OCI-LY1 (cell line): Measurements from ENCODE around the gene MYO16.
"Not testable (repeated sequence)": the region's sequence is repeated elsewhere in the genome, so short reads cannot be mapped to it uniquely, and the experiment has no call there.

Source experiments
- H2AFZ ChIP-seq: fragments of 200-600 bp; sonication (generic), shearing (Covaris generic); 2 replicates; pipeline ENCODE4 v1.6.0; 2014; ENCODE audit warnings: antibody characterized with exemption, mild to moderate bottlenecking, low read length
- H3F3A ChIP-seq: fragments of 200-600 bp; sonication (generic), shearing (Covaris generic); 2 replicates; pipeline ENCODE4 v1.6.0; 2014; ENCODE audit warnings: mild to moderate bottlenecking, antibody characterized with exemption, low read length, moderate library complexity; ENCODE audit not compliant: insufficient read depth
- H3K27ac ChIP-seq: fragments of 200-600 bp; sonication (generic); 2 replicates; pipeline ENCODE4 v1.5.1; 2014; ENCODE audit warnings: low read length, mixed run types, mild to moderate bottlenecking, low read depth; ENCODE audit not compliant: poor library complexity, severe bottlenecking
- H3K27me3 ChIP-seq: fragments of 200-600 bp; sonication (generic); 2 replicates; pipeline ENCODE4 v1.6.0; 2014; ENCODE audit warnings: antibody characterized with exemption, mild to moderate bottlenecking, low read length, moderate library complexity; ENCODE audit not compliant: insufficient read depth
- H3K36me3 ChIP-seq: fragments of 200-600 bp; sonication (generic); 2 replicates; pipeline ENCODE4 v1.6.1; 2014; ENCODE audit warnings: mild to moderate bottlenecking, antibody characterized with exemption, low read length, moderate library complexity, mixed read lengths; ENCODE audit not compliant: insufficient read depth
- H3K4me1 ChIP-seq: fragments of 200-600 bp; sonication (generic); 2 replicates; pipeline ENCODE4 v1.5.1; 2014; ENCODE audit warnings: mild to moderate bottlenecking, low read length, moderate library complexity; ENCODE audit not compliant: insufficient read depth, severe bottlenecking
- H3K4me2 ChIP-seq: fragments of 200-600 bp; sonication (generic), shearing (Covaris generic); 2 replicates; pipeline ENCODE4 v1.6.1; 2014; ENCODE audit warnings: low read length
- H3K4me3 ChIP-seq: fragments of 200-600 bp; sonication (generic); 2 replicates; pipeline ENCODE4 v1.5.1; 2014; ENCODE audit warnings: low read length, low read depth, mild to moderate bottlenecking, mixed read lengths; ENCODE audit not compliant: poor library complexity, severe bottlenecking
- H3K79me2 ChIP-seq: fragments of 200-600 bp; shearing (Covaris generic); 2 replicates; pipeline ENCODE4 v1.6.1; 2016; ENCODE audit warnings: mixed run types, low read length, mixed read lengths; ENCODE audit not compliant: insufficient read depth
- H3K9ac ChIP-seq: fragments of 200-600 bp; sonication (generic), shearing (Covaris generic); 2 replicates; pipeline ENCODE4 v1.6.1; 2014; ENCODE audit warnings: mild to moderate bottlenecking, low read length, mixed read lengths
- H3K9me2 ChIP-seq: fragments of 200-600 bp; sonication (generic), shearing (Covaris generic); 2 replicates; pipeline ENCODE4 v1.6.1; 2014; ENCODE audit warnings: low read depth, mild to moderate bottlenecking, low read length, mixed read lengths
- H3K9me3 ChIP-seq: fragments of 200-600 bp; shearing (Covaris generic); 2 replicates; pipeline ENCODE4 v1.6.1; 2014; ENCODE audit warnings: low read length, mixed read lengths
- H4K20me1 ChIP-seq: fragments of 200-600 bp; sonication (generic), shearing (Covaris generic); 2 replicates; pipeline ENCODE4 v1.6.0; 2016; ENCODE audit warnings: mild to moderate bottlenecking, low read length; ENCODE audit not compliant: insufficient read depth
- EZH2 ChIP-seq: fragments of 200-600 bp; sonication (generic), shearing (Covaris generic); IDR thresholded peaks from 2 replicates; pipeline ENCODE4 v1.8.0; 2017; ENCODE audit warnings: borderline replicate concordance, mixed run types, mild to moderate bottlenecking, antibody characterized with exemption, low read length, moderate library complexity, mixed read lengths
- TF ChIP-seq, protein P1 (sequence below): fragments of 200-600 bp; sonication (generic), shearing (Covaris generic); IDR thresholded peaks from 2 replicates; pipeline ENCODE4 v1.5.1; 2017; ENCODE audit warnings: mild to moderate bottlenecking, antibody characterized with exemption, low read length, moderate library complexity, mixed read lengths

MYO16 gene

DNA sequence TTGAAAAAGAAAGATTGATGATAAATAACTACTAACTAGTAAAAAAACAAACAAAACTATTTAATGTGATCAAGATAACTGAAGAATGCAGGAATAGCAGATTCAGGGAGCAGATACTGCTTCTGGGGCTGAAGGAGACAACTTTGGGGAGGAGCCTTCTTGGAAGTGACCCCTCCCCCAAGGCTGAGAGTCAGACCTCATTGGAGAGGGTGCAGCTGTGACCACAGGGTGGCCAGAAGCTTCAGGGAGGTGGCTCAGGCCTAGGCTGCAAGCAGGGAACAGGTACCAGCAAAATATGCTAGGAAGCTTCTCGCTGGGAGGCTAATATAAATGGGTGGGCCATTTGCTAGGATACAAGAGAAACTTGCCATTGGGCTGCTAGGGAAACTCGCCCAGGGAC is 149.9 kb downstream of the MYO16 start:
- H3K9me3 ChIP-seq = no peaks in the 10 kb centered on the region
- H4K20me1 ChIP-seq = no peaks in the 10 kb centered on the region
- H3K9ac ChIP-seq = no peak overlapping the region
- no peak for TF ChIP-seq EZH2
- TF ChIP-seq, protein P1, sequence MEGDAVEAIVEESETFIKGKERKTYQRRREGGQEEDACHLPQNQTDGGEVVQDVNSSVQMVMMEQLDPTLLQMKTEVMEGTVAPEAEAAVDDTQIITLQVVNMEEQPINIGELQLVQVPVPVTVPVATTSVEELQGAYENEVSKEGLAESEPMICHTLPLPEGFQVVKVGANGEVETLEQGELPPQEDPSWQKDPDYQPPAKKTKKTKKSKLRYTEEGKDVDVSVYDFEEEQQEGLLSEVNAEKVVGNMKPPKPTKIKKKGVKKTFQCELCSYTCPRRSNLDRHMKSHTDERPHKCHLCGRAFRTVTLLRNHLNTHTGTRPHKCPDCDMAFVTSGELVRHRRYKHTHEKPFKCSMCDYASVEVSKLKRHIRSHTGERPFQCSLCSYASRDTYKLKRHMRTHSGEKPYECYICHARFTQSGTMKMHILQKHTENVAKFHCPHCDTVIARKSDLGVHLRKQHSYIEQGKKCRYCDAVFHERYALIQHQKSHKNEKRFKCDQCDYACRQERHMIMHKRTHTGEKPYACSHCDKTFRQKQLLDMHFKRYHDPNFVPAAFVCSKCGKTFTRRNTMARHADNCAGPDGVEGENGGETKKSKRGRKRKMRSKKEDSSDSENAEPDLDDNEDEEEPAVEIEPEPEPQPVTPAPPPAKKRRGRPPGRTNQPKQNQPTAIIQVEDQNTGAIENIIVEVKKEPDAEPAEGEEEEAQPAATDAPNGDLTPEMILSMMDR = no peak
- no peaks in the 10 kb centered on the region for H3K27me3 ChIP-seq
- H3K4me3 ChIP-seq = no peak overlapping the region
- H3K4me2 ChIP-seq = no peak overlapping the region
- H3K36me3 ChIP-seq = no peaks in the 10 kb centered on the region
- H3F3A ChIP-seq = no peaks in the 10 kb centered on the region
- no peaks in the 10 kb centered on the region for H3K4me1 ChIP-seq
- H3K79me2 ChIP-seq = no peaks in the 10 kb centered on the region
- no peak overlapping the region for H2AFZ ChIP-seq
- no peaks in the 10 kb centered on the region for H3K9me2 ChIP-seq
- no peak overlapping the region for H3K27ac ChIP-seq

GRCh38 chr13:108780706-108781105 is 151.3 kb downstream of the MYO16 start:
- TF ChIP-seq EZH2 = no peak
- TF ChIP-seq, protein P1 = no peak
- no peaks in the 10 kb centered on the region for H4K20me1 ChIP-seq
- no peaks in the 10 kb centered on the region for H3K9me2 ChIP-seq
- H3K79me2 ChIP-seq = no peaks in the 10 kb centered on the region
- H3F3A ChIP-seq = no peaks in the 10 kb centered on the region
- H3K9ac ChIP-seq = no peak overlapping the region
- H2AFZ ChIP-seq = no peak overlapping the region
- no peaks in the 10 kb centered on the region for H3K36me3 ChIP-seq
- no peak overlapping the region for H3K27ac ChIP-seq
- H3K4me1 ChIP-seq = no peaks in the 10 kb centered on the region
- no peak overlapping the region for H3K4me2 ChIP-seq
- no peaks in the 10 kb centered on the region for H3K9me3 ChIP-seq
- H3K27me3 ChIP-seq = no peaks in the 10 kb centered on the region
- H3K4me3 ChIP-seq = no peak overlapping the region

DNA sequence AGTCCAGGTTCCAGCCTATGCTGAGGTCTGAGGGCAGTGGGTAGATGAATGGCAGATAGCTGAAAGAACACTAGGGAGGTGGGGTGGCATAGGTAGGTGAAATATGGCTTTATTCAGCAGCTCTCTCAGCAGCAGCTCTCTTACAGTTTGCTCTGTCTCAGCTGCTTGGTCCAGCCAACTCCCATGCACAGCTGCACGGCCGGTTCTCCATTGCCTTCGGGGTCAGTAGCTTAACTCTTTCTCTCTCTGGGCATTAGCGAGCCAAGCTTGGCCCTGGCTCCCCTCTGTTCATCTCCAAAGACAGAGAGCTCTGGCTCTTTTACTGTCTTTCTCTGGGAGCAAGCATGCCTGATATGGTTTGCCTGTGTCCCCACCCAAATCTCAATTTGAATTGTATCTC is 151.9 kb downstream of the MYO16 start:
- no peak overlapping the region for H3K27ac ChIP-seq
- no peaks in the 10 kb centered on the region for H3K79me2 ChIP-seq
- no peaks in the 10 kb centered on the region for H3K27me3 ChIP-seq
- H3K4me1 ChIP-seq = no peaks in the 10 kb centered on the region
- H3F3A ChIP-seq = no peaks in the 10 kb centered on the region
- H3K4me2 ChIP-seq = no peak overlapping the region
- no peaks in the 10 kb centered on the region for H3K9me2 ChIP-seq
- H3K36me3 ChIP-seq = no peaks in the 10 kb centered on the region
- no peak overlapping the region for H3K4me3 ChIP-seq
- TF ChIP-seq EZH2 = no peak
- TF ChIP-seq, protein P1 = no peak
- H4K20me1 ChIP-seq = no peaks in the 10 kb centered on the region
- H3K9me3 ChIP-seq = no peaks in the 10 kb centered on the region
- H2AFZ ChIP-seq = no peak overlapping the region
- H3K9ac ChIP-seq = no peak overlapping the region

GRCh38 chr13:108782480-108782879 is 153.1 kb downstream of the MYO16 start:
- not testable (repeated sequence) for H3K36me3 ChIP-seq, H3K9me3 ChIP-seq, H4K20me1 ChIP-seq, H3K79me2 ChIP-seq, H3K27me3 ChIP-seq, H3K27ac ChIP-seq, H3K4me1 ChIP-seq, H2AFZ ChIP-seq, H3K4me3 ChIP-seq, H3K9ac ChIP-seq, H3K4me2 ChIP-seq, H3K9me2 ChIP-seq, H3F3A ChIP-seq
